ENCODE measurements around the gene GYS1. TPM values are rescaled to one million over a fixed set of nuclear protein-coding genes. Genes with fewer than 3 reads are reported as not detected.
A peak's percentile ranks its signal among the peaks of the same experiment; 100 is the strongest.

The GYS1 gene
- total and polyA plus RNA-seq, 10 of the 15 experiments (the other 5 are each of a cell fraction or from before 2014, with no cell fraction given): 3.7 to 62.0 (median 37.3) TPM

GRCh38 chr19:49017666-49018351 is 24.7 kb upstream of the GYS1 start (continued):
- TF ChIP-seq BHLHE40 (IDR thresholded peaks at IDR 0.05; ENCODE audit: borderline replicate concordance in 1 of 2, low read depth in 2 of 2, low read length in 1 of 2) (peak in 1 of 2 experiments; percentile 33; a peak in 1 of 4 replicates), MXI1 (IDR thresholded peaks at IDR 0.05; ENCODE audit: low read depth, low read length) (peak; percentile 20; the same call in 1 of the 2 replicates), RAD21 (IDR thresholded peaks at IDR 0.05; ENCODE audit: insufficient read depth, low read depth, low read length) (0 out of 2 replicates have a peak, but pooled peaks have one; percentile 14), EGR1 (IDR thresholded peaks at IDR 0.05; ENCODE audit: borderline replicate concordance in 1 of 2, low read depth in 2 of 2, low read length in 2 of 2) (peak in 1 of 2 experiments; percentile 62; a peak in 1 of 3 replicates), CREM (IDR thresholded peaks at IDR 0.05; ENCODE audit: low read depth) (peak; percentile 43; the same call in 1 of the 2 replicates), RUNX3 (IDR thresholded peaks at IDR 0.05; ENCODE audit: low read length) (0 out of 2 replicates have a peak, but pooled peaks have one; percentile 7), CREB1 (IDR thresholded peaks at IDR 0.05; ENCODE audit: low read depth) (peak; percentile 76), TARDBP (IDR thresholded peaks at IDR 0.05; ENCODE audit: borderline replicate concordance) (peak; percentile 67; the same call in 1 of the 2 replicates), LARP7 (IDR thresholded peaks at IDR 0.05) (peak; percentile 64; the same call in 1 of the 2 replicates), IKZF1 (conservative IDR thresholded peaks at IDR 0.05) (0 out of 2 replicates have a peak, but pooled peaks have one; percentile 50)

- Histone ChIP-seq H3K36me3 (ENCODE audit: control insufficient read depth in 2 of 2, insufficient read depth in 2 of 2, low read length in 1 of 2) (peaks cover 0 to 6% of the 10 kb centered on the region in 2 experiments; a peak in 2 of 4 replicates), H3K79me2 (ENCODE audit: control insufficient read depth, insufficient read depth, low read length) (no peaks in the 10 kb centered on the region), H3K4me3 (peak within 1 kb of the TSS; percentile 58; the same call in 1 of the 2 replicates), H2AFZ (ENCODE audit: control insufficient read depth, low read depth, low read length) (no peak within 1 kb of the TSS), H3K9me3 (replicated peaks; ENCODE audit: control insufficient read depth, insufficient read depth, low read length) (no peaks in the 10 kb centered on the region), H3K9ac (ENCODE audit: control insufficient read depth, insufficient read depth, low read length) (no peak within 1 kb of the TSS), H3K4me2 (ENCODE audit: control insufficient read depth, insufficient read depth) (peak within 1 kb of the TSS; percentile 82), H3K27ac (ENCODE audit: control insufficient read depth, insufficient read depth) (no peak within 1 kb of the TSS), H3K4me1 (ENCODE audit: control insufficient read depth, insufficient read depth, low read length) (peaks cover 15% of the 10 kb centered on the region), H4K20me1 (ENCODE audit: control insufficient read depth, insufficient read depth) (no peaks in the 10 kb centered on the region), H3K27me3 (replicated peaks in 1 of 2; ENCODE audit: control insufficient read depth in 2 of 2, insufficient read depth in 2 of 2, low read length in 1 of 2) (no peaks in the 10 kb centered on the region)
- BruUV-seq (replicated peaks): no TSS peak
- CTCF ChIA-PET: interaction anchor here (0.8 to 3.1 kb wide), 4 partner anchors 19 to 89 kb away, joined by 3 to 14 read pairs (median 4); partner anchors contain the start of genes GYS1 and RUVBL2
- intact Hi-C loops (cut with micrococcal nuclease; ENCODE audit: unreplicated experiment) (no loop called here), in situ Hi-C loops (cut with MboI) (no loop called here)
- RAD21 ChIA-PET (ENCODE audit: unreplicated experiment): no interaction called here
- 57% methylated on average over 17 of the region's 17 CpGs for WGBS (ENCODE audit: insufficient coverage, insufficient replicate concordance, low lambda C conversion rate, missing lambda C conversion rate)
- SMC1A ChIA-PET (ENCODE audit: uncharacterized antibody, unreplicated experiment): no interaction called here
- no peak for TF ChIP-seq NFXL1 (IDR thresholded peaks at IDR 0.05; ENCODE audit: borderline replicate concordance)
- no peak for TF ChIP-seq GATAD2B (conservative IDR thresholded peaks at IDR 0.05; ENCODE audit: low read depth)
- TF ChIP-seq CREM (IDR thresholded peaks at IDR 0.05; ENCODE audit: low read depth): no peak
- FAIRE-seq: no peak
- POLR2A ChIA-PET: no interaction called here
- ATAC-seq: no peak
- no peak for DNase-seq (ENCODE audit: low read depth, low spot score)
Measured at GRCh38 chr19:49017041-49017665, 24.0 kb upstream of the GYS1 start, which contains the start of gene LHB. TSS of gene LHB (minus strand) at chr19:49017091. CDS start at chr19:49017081, 10 bp downstream.

Data from GM12878 (cell line).